HCT116 (cell line): ENCODE data around the gene PGAP6.

ENCODE experiments used
- ATF3 ChIP-seq: IDR thresholded peaks from 2 replicates; pipeline ENCODE4 v1.6.1; 2012
- CTCF ChIP-seq, 3 experiments: fragments of 200-600 bp in 1 of 3; sonication (generic) in 1 of 3; IDR thresholded peaks in 2 of 3; conservative IDR thresholded peaks in 1 of 3; 2 replicates each; pipeline ENCODE4 v1.5.1; 2012 to 2017; ENCODE audit warnings: low read depth in 2 of 3, low read length in 2 of 3, antibody characterized with exemption in 1 of 3, borderline replicate concordance in 1 of 3, control low read depth in 1 of 3, mild to moderate bottlenecking in 1 of 3, mixed read lengths in 1 of 3, mixed run types in 1 of 3, moderate library complexity in 1 of 3; ENCODE audit not compliant: insufficient read depth in 1 of 3
- ELF1 ChIP-seq: IDR thresholded peaks from 2 replicates; pipeline ENCODE4 v1.6.1; 2012; ENCODE audit warnings: low read depth, borderline replicate concordance
- EZH2 ChIP-seq: fragments of 200-600 bp; sonication (generic); IDR thresholded peaks from 2 replicates; pipeline ENCODE4 v1.6.1; 2017; ENCODE audit warnings: antibody characterized with exemption, mixed run types
- FOSL1 ChIP-seq: IDR thresholded peaks from 2 replicates; pipeline ENCODE4 v1.6.1; 2012; ENCODE audit warnings: low read depth
- JUND ChIP-seq: IDR thresholded peaks from 2 replicates; pipeline ENCODE4 v1.6.1; 2012
- POLR2A ChIP-seq: IDR thresholded peaks from 2 replicates; pipeline ENCODE4 v1.7.0; 2011; ENCODE audit warnings: borderline replicate concordance; ENCODE audit not compliant: insufficient read depth, insufficient read length; ENCODE audit errors: extremely low read depth
- POLR2AphosphoS5 ChIP-seq: IDR thresholded peaks from 2 replicates; pipeline ENCODE4 v1.6.1; 2011; ENCODE audit warnings: mild to moderate bottlenecking, low read depth, low read length, moderate library complexity
- RAD21 ChIP-seq: IDR thresholded peaks from 2 replicates; pipeline ENCODE4 v1.6.1; 2012; ENCODE audit warnings: low read depth, mild to moderate bottlenecking
- REST ChIP-seq: IDR thresholded peaks from 2 replicates; pipeline ENCODE4 v1.6.1; 2012; ENCODE audit warnings: low read depth
- SIN3A ChIP-seq: IDR thresholded peaks from 2 replicates; pipeline ENCODE4 v1.6.1; 2012; ENCODE audit warnings: low read depth
- SP1 ChIP-seq: IDR thresholded peaks from 2 replicates; pipeline ENCODE4 v1.6.1; 2012; ENCODE audit warnings: low read depth

- TF ChIP-seq CTCF (IDR thresholded peaks at IDR 0.05 in 2 of 3, conservative IDR thresholded peaks at IDR 0.05 in 1 of 3; ENCODE audit: borderline replicate concordance in 1 of 3, insufficient read depth in 1 of 3, low read depth in 2 of 3, low read length in 2 of 3) (no peak), POLR2A (no peak), FOSL1 (no peak), ATF3 (no peak), SP1 (no peak), POLR2AphosphoS5 (no peak), JUND (no peak), RAD21 (no peak), REST (no peak), EZH2 (no peak), SIN3A (no peak), ELF1 (no peak)
Observed at GRCh38 chr16:369275-369865, 12.4 kb downstream of the PGAP6 start.
